A673 (cell line): ENCODE results near the gene SGCD.

ENCODE experiments used
- EZH2 ChIP-seq: fragments of 200-600 bp; sonication (generic); IDR thresholded peaks from 2 replicates; pipeline ENCODE4 v1.6.1; 2017; ENCODE audit warnings: borderline replicate concordance, low read depth, mild to moderate bottlenecking, mixed read lengths, antibody characterized with exemption, low read length; ENCODE audit not compliant: poor library complexity, severe bottlenecking
- TF ChIP-seq, protein P1 (sequence below): fragments of 300-800, 200-600 bp; sonication (generic); conservative IDR thresholded peaks from 2 replicates; pipeline ENCODE4 v1.5.1; 2017; ENCODE audit warnings: low read depth, mild to moderate bottlenecking, antibody characterized with exemption, low read length, moderate library complexity, mixed read lengths

DNA sequence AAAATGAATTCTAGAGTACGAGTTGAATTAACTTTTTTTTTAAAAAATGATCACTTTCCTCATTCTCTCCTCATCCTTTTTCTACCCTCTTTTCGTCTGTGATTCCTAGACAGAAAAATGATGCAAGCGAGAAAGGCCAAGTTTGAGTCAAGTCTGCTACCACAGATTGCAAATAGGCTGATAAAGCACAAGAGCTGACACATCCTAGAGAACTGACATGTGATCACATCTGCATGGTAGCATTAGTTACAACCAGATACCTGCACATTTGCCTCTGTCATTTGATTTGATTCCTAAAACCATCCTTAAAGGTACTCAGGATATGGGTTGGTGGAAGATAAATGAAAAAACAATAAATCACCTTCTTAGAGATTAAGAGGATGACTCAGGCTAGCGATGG lies 297.7 kb downstream of the SGCD start:
- TF ChIP-seq, protein P1, sequence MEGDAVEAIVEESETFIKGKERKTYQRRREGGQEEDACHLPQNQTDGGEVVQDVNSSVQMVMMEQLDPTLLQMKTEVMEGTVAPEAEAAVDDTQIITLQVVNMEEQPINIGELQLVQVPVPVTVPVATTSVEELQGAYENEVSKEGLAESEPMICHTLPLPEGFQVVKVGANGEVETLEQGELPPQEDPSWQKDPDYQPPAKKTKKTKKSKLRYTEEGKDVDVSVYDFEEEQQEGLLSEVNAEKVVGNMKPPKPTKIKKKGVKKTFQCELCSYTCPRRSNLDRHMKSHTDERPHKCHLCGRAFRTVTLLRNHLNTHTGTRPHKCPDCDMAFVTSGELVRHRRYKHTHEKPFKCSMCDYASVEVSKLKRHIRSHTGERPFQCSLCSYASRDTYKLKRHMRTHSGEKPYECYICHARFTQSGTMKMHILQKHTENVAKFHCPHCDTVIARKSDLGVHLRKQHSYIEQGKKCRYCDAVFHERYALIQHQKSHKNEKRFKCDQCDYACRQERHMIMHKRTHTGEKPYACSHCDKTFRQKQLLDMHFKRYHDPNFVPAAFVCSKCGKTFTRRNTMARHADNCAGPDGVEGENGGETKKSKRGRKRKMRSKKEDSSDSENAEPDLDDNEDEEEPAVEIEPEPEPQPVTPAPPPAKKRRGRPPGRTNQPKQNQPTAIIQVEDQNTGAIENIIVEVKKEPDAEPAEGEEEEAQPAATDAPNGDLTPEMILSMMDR = no peak
- TF ChIP-seq EZH2 = no peak
